HG02610 (cell line): ENCODE measurements around the gene SNX22.

Experiments used
- ATAC-seq: cut with Tn5 transposase; IDR thresholded peaks from one replicate; pipeline ENCODE4 v1.9.1; 2021; ENCODE audit warnings: mild to moderate bottlenecking, moderate library complexity; ENCODE audit not compliant: unreplicated experiment

SNX22 gene

GRCh38 chr15:64133623-64134344, 17.7 kb upstream of the SNX22 start:
- ATAC-seq: no peak

- ATAC-seq: no peak
Measured at GRCh38 chr15:64134345-64134829, 17.1 kb upstream of the SNX22 start.

- no peak for ATAC-seq
Measured at GRCh38 chr15:64136347-64136746, 15.2 kb upstream of the SNX22 start.

GRCh38 chr15:64137226-64137833, 14.2 kb upstream of the SNX22 start:
- ATAC-seq: no peak

GRCh38 chr15:64138331-64138941, 13.1 kb upstream of the SNX22 start:
- ATAC-seq: no peak

GRCh38 chr15:64141798-64142512, 9.6 kb upstream of the SNX22 start:
- ATAC-seq: no peak

GRCh38 chr15:64143276-64143675, 8.3 kb upstream of the SNX22 start:
- no peak for ATAC-seq

GRCh38 chr15:64144192-64144564, 7.4 kb upstream of the SNX22 start:
- no peak for ATAC-seq

- ATAC-seq: peak; percentile 72
Measured at GRCh38 chr15:64144565-64145281, 6.8 kb upstream of the SNX22 start.

- no peak for ATAC-seq
Measured at GRCh38 chr15:64146041-64146440, 5.5 kb upstream of the SNX22 start.

- no peak for ATAC-seq
Measured at GRCh38 chr15:64146520-64146884, 5.0 kb upstream of the SNX22 start.

- ATAC-seq: no peak
Measured at GRCh38 chr15:64146885-64147681, 4.4 kb upstream of the SNX22 start.

- no peak for ATAC-seq
Measured at GRCh38 chr15:64148168-64148567, 3.4 kb upstream of the SNX22 start.

- ATAC-seq: no peak
Measured at GRCh38 chr15:64148581-64148980, 3.0 kb upstream of the SNX22 start.

GRCh38 chr15:64149424-64149823, 2.1 kb upstream of the SNX22 start:
- ATAC-seq: no peak

- ATAC-seq: no peak
Measured at GRCh38 chr15:64149893-64150578, 1.5 kb upstream of the SNX22 start.

GRCh38 chr15:64152507-64153387, 1.2 kb downstream of the SNX22 start:
- no peak for ATAC-seq

- peak; percentile 57 for ATAC-seq
Measured at GRCh38 chr15:64153480-64154367, 2.2 kb downstream of the SNX22 start.
